Keratinocyte (primary cell): ENCODE measurements around the gene RBM22. TPM values are rescaled to one million over a fixed set of nuclear protein-coding genes. Genes with fewer than 3 reads are reported as not detected.

Experiments
- DNase-seq: peaks from one replicate; pipeline ENCODE4 v3.0.0-alpha.2; 2011; ENCODE audit warnings: low read depth, missing footprints, low spot score
- FAIRE-seq: peaks from 2 replicates; lab custom pipeline; 2011; peaks lifted over from hg19 to GRCh38; lab: Jason Lieb, UNC
- H2AFZ ChIP-seq: 2 replicates; pipeline ENCODE4 v1.6.0; 2012; ENCODE audit warnings: low read length, control low read depth, inconsistent platforms; ENCODE audit not compliant: control insufficient read depth
- H3K27ac ChIP-seq: 2 replicates; pipeline ENCODE4 v1.5.1; 2011; ENCODE audit warnings: low read length; ENCODE audit not compliant: control insufficient read depth, insufficient read depth
- H3K27me3 ChIP-seq: 3 replicates; pipeline ENCODE4 v1.6.0; 2011; ENCODE audit warnings: low read length; ENCODE audit not compliant: control insufficient read depth, insufficient read depth; ENCODE audit errors: extremely low read depth
- H3K36me3 ChIP-seq, 2 experiments: 2 replicates in 1 of 2; 3 replicates in 1 of 2; pipeline ENCODE4 v1.5.1; 2011; ENCODE audit warnings: low read length in 2 of 2, mild to moderate bottlenecking in 1 of 2; ENCODE audit not compliant: control insufficient read depth in 2 of 2, insufficient read depth in 2 of 2; ENCODE audit errors: extremely low read depth in 1 of 2
- H3K4me1 ChIP-seq: 3 replicates; pipeline ENCODE4 v1.5.1; 2011; ENCODE audit warnings: low read length; ENCODE audit not compliant: control insufficient read depth, insufficient read depth; ENCODE audit errors: extremely low read depth
- H3K4me2 ChIP-seq: 3 replicates; pipeline ENCODE4 v1.6.0; 2011; ENCODE audit warnings: low read depth, low read length; ENCODE audit not compliant: control insufficient read depth, insufficient read depth; ENCODE audit errors: extremely low read depth
- H3K4me3 ChIP-seq, 3 experiments: fragments of 200-600 bp in 1 of 3; sonication (generic) in 1 of 3; 2 replicates in 2 of 3; 3 replicates in 1 of 3; pipeline ENCODE4 v1.5.1; 2011 to 2016; ENCODE audit warnings: low read length in 3 of 3, mild to moderate bottlenecking in 3 of 3, control low read depth in 2 of 3, inconsistent platforms in 1 of 3, low read depth in 1 of 3, mixed read lengths in 1 of 3, mixed run types in 1 of 3, moderate library complexity in 1 of 3; ENCODE audit not compliant: control insufficient read depth in 2 of 3, insufficient read depth in 2 of 3; ENCODE audit errors: extremely low read depth in 1 of 3
- H3K79me2 ChIP-seq: 2 replicates; pipeline ENCODE4 v1.6.0; 2012; ENCODE audit warnings: low read length; ENCODE audit not compliant: control insufficient read depth, insufficient read depth
- H3K9ac ChIP-seq: 3 replicates; pipeline ENCODE4 v1.6.0; 2011; ENCODE audit warnings: low read length; ENCODE audit not compliant: control insufficient read depth, insufficient read depth; ENCODE audit errors: extremely low read depth
- H3K9me1 ChIP-seq: 3 replicates; pipeline ENCODE4 v1.6.0; 2011; ENCODE audit warnings: low read length; ENCODE audit not compliant: control insufficient read depth, insufficient read depth; ENCODE audit errors: extremely low read depth
- H3K9me3 ChIP-seq: 2 replicates; pipeline ENCODE4 v1.5.1; 2012; ENCODE audit warnings: low read depth, low read length; ENCODE audit not compliant: control insufficient read depth
- H4K20me1 ChIP-seq: 3 replicates; pipeline ENCODE4 v1.6.0; 2011; ENCODE audit warnings: low read length; ENCODE audit not compliant: control insufficient read depth, insufficient read depth; ENCODE audit errors: extremely low read depth
- CTCF ChIP-seq, 3 experiments: IDR thresholded peaks in 1 of 3; conservative IDR thresholded peaks in 1 of 3; optimal IDR thresholded peaks in 1 of 3; 2 replicates in 2 of 3; 3 replicates in 1 of 3; pipeline versions ENCODE3 to v1.5.1; 2011; ENCODE audit warnings: low read length in 3 of 3, mild to moderate bottlenecking in 3 of 3, moderate library complexity in 2 of 3, control low read depth in 1 of 3, inconsistent platforms in 1 of 3; ENCODE audit not compliant: insufficient read depth in 2 of 3; ENCODE audit errors: extremely low read depth in 1 of 3
- EZH2 ChIP-seq: IDR thresholded peaks from one replicate; pipeline ENCODE4 v1.6.1; 2012; ENCODE audit warnings: inconsistent platforms, mild to moderate bottlenecking, low read length, moderate library complexity
- dilution Hi-C: fragments of 300-500 bp; cut with MboI; formaldehyde crosslinking; loops from one replicate; pipeline ENCODE4 v1.7.0; 2020; ENCODE audit warnings: low sequenced_read_pairs; ENCODE audit not compliant: extremely low pct_ligation_motif_present
- polyA plus RNA-seq, 5 experiments: library from polyadenylated mRNA; depleted of rRNA in 3 of 5; stranded (reverse) in 3 of 5; stranded (forward) in 1 of 5; unstranded in 1 of 5; fragments of >200 nt; gene quantifications; 1 replicate in 1 of 5; 2 replicates in 3 of 5; 3 replicates in 1 of 5; pipeline versions ENCODE4 v1.2.1 to v1.2.3, GENCODE V29; 2011 to 2012; ENCODE audit warnings: missing spikeins in 2 of 5, low read depth in 1 of 5, low replicate concordance in 1 of 5

Gene RBM22
- polyA plus RNA-seq, 1 donor (not counting 4 experiments of a cell fraction or from before 2014, with no cell fraction given) = 34.7 TPM

- no peaks in the 10 kb centered on the region for H3K27me3 ChIP-seq
- FAIRE-seq = peak; percentile 46
- H3K4me1 ChIP-seq = peaks cover 68% of the 10 kb centered on the region
- no peaks in the 10 kb centered on the region for H3K79me2 ChIP-seq
- no peaks in the 10 kb centered on the region for H3K9me1 ChIP-seq
- TF ChIP-seq CTCF (optimal IDR thresholded peaks at IDR 0.05 in 1 of 3, IDR thresholded peaks at IDR 0.05 in 1 of 3, conservative IDR thresholded peaks at IDR 0.05 in 1 of 3; ENCODE audit: extremely low read depth in 1 of 3, insufficient read depth in 2 of 3, low read length in 3 of 3) = no peak
- TF ChIP-seq EZH2 = no peak
- H3K4me2 ChIP-seq = peak overlapping the region; percentile 70
- no peaks in the 10 kb centered on the region for H4K20me1 ChIP-seq
- peak overlapping the region in 2 of 3 experiments; percentile 6 to 12 for H3K4me3 ChIP-seq
- no peaks in the 10 kb centered on the region for H3K9me3 ChIP-seq
- dilution Hi-C loops = no loop called here
- H3K27ac ChIP-seq = peak overlapping the region; percentile 85
- DNase-seq = no peak
- peak overlapping the region; percentile 3 for H3K9ac ChIP-seq
- peaks cover 0 to 1% of the 10 kb centered on the region in 2 experiments for H3K36me3 ChIP-seq
- no peak overlapping the region for H2AFZ ChIP-seq
Observed at GRCh38 chr5:150642991-150643710, 57.7 kb downstream of the RBM22 start.

- Histone ChIP-seq H2AFZ (no peak overlapping the region), H4K20me1 (no peaks in the 10 kb centered on the region), H3K27ac (peak overlapping the region; percentile 85), H3K36me3 (no peaks in the 10 kb centered on the region), H3K4me2 (peak overlapping the region; percentile 70), H3K9me1 (no peaks in the 10 kb centered on the region), H3K4me3 (peak overlapping the region in 2 of 3 experiments; percentile 6 to 13), H3K27me3 (no peaks in the 10 kb centered on the region), H3K4me1 (peaks cover 73% of the 10 kb centered on the region), H3K9me3 (no peaks in the 10 kb centered on the region), H3K79me2 (no peaks in the 10 kb centered on the region), H3K9ac (peak overlapping the region; percentile 55)
- no peak for DNase-seq
- FAIRE-seq = peak; percentile 84
- TF ChIP-seq EZH2 (no peak), CTCF (optimal IDR thresholded peaks at IDR 0.05 in 1 of 3, IDR thresholded peaks at IDR 0.05 in 1 of 3, conservative IDR thresholded peaks at IDR 0.05 in 1 of 3; ENCODE audit: extremely low read depth in 1 of 3, insufficient read depth in 2 of 3, low read length in 3 of 3) (no peak)
- dilution Hi-C loops = no loop called here
Observed at GRCh38 chr5:150642567-150642927, 58.3 kb downstream of the RBM22 start.
